IPS-15b (cell line): Measurements from ENCODE around the gene CNIH1.
"Not testable (repeated sequence)": the region's sequence is repeated elsewhere in the genome, so short reads cannot be mapped to it uniquely, and the experiment has no call there.

ENCODE experiments used
- H3K27me3 ChIP-seq: one replicate; pipeline ENCODE4 v1.6.1; 2013; ENCODE audit warnings: low read length; ENCODE audit not compliant: control insufficient read depth, insufficient read depth
- H3K36me3 ChIP-seq: one replicate; pipeline ENCODE4 v1.6.1; 2013; ENCODE audit warnings: low read length; ENCODE audit not compliant: control insufficient read depth, insufficient read depth
- H3K4me1 ChIP-seq: one replicate; pipeline ENCODE4 v1.6.1; 2013; ENCODE audit warnings: mild to moderate bottlenecking, low read length; ENCODE audit not compliant: control insufficient read depth, insufficient read depth
- H3K4me3 ChIP-seq: one replicate; pipeline ENCODE4 v1.5.1; 2013; ENCODE audit warnings: low read depth, low read length
- H3K9ac ChIP-seq: one replicate; pipeline ENCODE4 v1.6.1; 2013; ENCODE audit warnings: low read depth, mild to moderate bottlenecking, low read length
- H3K9me3 ChIP-seq: one replicate; pipeline ENCODE4 v1.6.1; 2013; ENCODE audit warnings: mild to moderate bottlenecking, low read length; ENCODE audit not compliant: control insufficient read depth, insufficient read depth

The CNIH1 gene

DNA sequence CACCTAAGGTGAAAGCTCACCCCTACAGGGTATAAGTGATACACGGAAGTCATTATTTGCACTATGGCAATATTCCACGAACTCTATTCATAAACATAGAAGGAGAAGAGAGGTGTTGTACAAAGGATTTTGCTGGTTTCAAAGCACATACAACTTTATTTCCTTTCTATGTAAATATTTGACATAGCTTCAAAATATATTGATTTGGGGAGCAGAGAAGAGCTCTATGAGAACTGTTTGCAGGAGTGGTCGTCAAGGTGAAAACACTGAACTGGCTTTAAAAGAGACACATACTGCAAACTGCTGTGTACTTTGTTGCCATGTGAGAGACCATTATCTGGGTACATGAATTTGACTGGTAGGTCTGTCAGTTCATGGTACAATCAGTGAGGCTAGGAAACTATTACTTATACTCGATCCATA is 16.7 kb downstream of the CNIH1 start:
- Histone ChIP-seq H3K4me3 (no peak overlapping the region), H3K27me3 (no peaks in the 10 kb centered on the region), H3K36me3 (peaks cover 4% of the 10 kb centered on the region), H3K9me3 (no peaks in the 10 kb centered on the region), H3K4me1 (no peaks in the 10 kb centered on the region), H3K9ac (no peak overlapping the region)

DNA sequence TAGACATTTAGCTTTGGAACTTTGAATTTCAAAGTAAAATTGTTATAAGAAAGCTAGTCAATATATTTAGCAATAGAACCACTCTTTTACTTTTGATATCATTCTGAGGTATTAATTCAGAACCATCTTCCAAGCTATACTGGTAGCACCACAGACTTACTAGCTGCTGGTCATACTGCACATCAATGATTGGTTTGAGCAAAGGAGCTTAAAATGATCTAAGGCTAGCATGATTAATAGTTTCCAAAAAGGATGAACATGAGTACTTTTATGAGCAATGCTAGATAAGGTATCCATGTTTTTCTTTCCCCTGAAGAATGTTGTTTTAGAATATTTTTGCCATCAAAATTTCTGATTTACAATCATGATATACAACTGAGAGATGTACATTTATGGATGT is 17.2 kb downstream of the CNIH1 start:
- Histone ChIP-seq H3K9ac (no peak overlapping the region), H3K27me3 (no peaks in the 10 kb centered on the region), H3K4me1 (no peaks in the 10 kb centered on the region), H3K9me3 (no peaks in the 10 kb centered on the region), H3K36me3 (peaks cover 4% of the 10 kb centered on the region), H3K4me3 (no peak overlapping the region)

DNA sequence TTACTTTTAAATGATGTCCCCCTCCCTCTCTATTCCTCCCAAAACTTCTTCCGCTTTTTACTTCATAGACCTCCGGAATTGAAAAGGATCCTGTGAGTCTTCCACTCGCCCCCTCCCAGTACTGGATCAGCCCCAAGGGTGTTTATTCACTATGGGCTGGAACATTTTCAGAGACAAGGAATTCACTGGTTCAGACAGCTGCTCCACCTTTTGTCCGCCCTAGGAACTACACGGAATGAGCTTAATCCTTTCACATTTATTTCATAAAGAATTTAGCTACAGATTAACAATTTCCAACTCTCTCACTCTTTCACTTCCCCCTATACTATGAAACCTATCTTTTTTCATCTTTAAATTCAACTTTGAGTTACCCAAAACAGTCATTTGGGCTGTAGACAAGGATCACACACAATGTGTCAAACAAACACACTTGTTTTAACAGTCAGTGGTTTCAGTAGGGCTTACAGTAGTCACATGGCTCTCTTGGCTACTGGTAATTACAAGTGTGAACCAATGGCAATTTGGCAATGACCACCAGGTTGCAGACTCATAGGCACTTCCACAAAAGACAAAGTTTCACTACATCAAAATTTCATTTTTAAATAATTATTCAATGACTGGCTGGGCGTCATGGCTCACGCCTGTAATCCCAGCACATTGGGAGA is 20.6 kb downstream of the CNIH1 start:
- H3K4me1 ChIP-seq: no peaks in the 10 kb centered on the region
- H3K36me3 ChIP-seq: no peaks in the 10 kb centered on the region
- no peaks in the 10 kb centered on the region for H3K9me3 ChIP-seq

DNA sequence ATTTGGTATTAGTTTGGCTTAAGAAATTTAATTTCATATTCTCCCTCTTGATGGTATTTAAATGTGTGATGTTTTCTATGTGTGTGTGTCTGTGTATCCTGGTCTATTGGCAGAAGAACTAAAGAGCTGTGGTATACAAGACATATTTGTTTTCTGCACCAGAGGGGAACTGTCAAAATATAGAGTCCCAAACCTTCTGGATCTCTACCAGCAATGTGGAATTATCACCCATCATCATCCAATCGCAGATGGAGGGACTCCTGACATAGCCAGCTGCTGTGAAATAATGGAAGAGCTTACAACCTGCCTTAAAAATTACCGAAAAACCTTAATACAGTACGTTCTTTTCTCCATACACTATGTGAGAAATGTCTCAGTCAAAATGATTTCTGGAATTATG is 29.8 kb downstream of the CNIH1 start:
- H3K36me3 ChIP-seq: no peaks in the 10 kb centered on the region
- no peaks in the 10 kb centered on the region for H3K4me1 ChIP-seq
- no peak overlapping the region for H3K4me3 ChIP-seq
- H3K27me3 ChIP-seq: no peaks in the 10 kb centered on the region
- H3K9me3 ChIP-seq: no peaks in the 10 kb centered on the region
- H3K9ac ChIP-seq: no peak overlapping the region

More for the DNA sequence above, 20.6 kb downstream of the CNIH1 start:
- Histone ChIP-seq H3K27me3 (no peaks in the 10 kb centered on the region), H3K9ac (no peak overlapping the region), H3K4me3 (no peak overlapping the region)

DNA sequence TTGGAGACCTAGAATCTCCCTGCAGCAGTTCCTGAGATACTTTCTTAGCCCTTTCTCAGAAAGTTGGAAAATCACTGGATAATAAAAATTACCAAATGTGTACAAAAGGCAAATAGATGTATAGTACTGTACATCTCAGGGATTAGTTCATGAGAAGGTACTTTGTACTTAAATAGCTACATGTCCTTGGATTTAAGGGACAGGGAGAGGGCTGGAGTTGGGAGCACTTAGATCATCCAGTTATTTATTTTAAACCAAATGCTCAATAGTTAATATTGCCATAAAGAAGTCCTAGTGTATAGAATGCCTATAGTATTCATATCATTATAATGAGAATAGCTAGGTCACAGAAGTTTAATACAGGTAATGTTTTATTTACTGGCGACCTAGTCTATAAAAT is 31.0 kb downstream of the CNIH1 start:
- no peaks in the 10 kb centered on the region for H3K36me3 ChIP-seq
- no peak overlapping the region for H3K9ac ChIP-seq
- H3K4me1 ChIP-seq: no peaks in the 10 kb centered on the region
- no peak overlapping the region for H3K4me3 ChIP-seq
- H3K27me3 ChIP-seq: no peaks in the 10 kb centered on the region
- H3K9me3 ChIP-seq: no peaks in the 10 kb centered on the region

DNA sequence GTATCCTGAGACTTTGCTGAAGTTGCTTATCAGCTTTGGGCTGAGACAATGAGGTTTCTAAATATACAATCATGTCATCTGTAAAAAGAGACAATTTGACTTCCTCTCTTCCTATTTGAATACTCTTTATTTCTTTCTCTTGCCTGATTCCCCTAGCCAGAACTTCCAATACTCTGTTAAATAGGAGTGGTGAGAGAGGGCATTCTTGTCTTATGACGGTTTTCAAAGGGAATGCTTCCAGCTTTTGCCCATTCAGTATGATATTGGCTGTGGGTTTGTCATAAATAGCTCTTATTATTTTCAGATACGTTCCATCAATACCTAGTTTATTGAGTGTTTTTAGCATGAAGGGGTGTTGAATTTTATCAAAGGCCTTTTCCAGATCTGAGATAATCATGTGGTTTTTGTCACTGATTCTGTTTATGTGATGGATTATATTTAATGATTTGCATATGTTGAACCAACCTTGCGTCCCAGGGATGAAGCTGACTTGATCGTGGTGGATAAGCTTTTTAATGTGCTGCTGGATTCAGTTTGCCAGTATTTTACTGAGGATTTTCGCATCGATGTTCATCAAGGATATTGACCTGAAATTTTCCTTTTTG is 37.7 kb downstream of the CNIH1 start:
- H3K4me3 ChIP-seq, H3K9me3 ChIP-seq, H3K4me1 ChIP-seq, H3K27me3 ChIP-seq, H3K36me3 ChIP-seq, H3K9ac ChIP-seq: not testable (repeated sequence)

DNA sequence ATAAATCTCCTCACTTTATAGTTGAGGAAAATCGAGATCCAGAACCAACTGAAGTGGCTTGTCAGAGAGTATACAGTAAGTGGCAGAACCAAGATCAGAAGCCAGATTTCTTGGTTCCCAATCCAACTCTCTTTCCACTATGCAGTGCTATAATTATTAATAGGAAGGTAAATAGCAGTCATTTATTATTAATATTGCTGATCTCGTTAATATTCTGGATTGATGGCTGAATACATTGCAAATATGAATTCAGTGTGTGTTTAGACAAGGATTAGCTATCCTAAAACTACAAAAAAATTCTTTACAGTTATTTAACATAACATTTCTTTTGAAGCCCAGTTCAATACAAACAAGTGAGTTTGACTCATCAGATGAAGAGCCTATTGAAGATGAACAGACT is 41.6 kb downstream of the CNIH1 start:
- Histone ChIP-seq H3K4me1 (no peaks in the 10 kb centered on the region), H3K27me3 (peaks cover 8% of the 10 kb centered on the region), H3K9ac (no peak overlapping the region), H3K9me3 (no peaks in the 10 kb centered on the region), H3K4me3 (no peak overlapping the region), H3K36me3 (no peaks in the 10 kb centered on the region)

DNA sequence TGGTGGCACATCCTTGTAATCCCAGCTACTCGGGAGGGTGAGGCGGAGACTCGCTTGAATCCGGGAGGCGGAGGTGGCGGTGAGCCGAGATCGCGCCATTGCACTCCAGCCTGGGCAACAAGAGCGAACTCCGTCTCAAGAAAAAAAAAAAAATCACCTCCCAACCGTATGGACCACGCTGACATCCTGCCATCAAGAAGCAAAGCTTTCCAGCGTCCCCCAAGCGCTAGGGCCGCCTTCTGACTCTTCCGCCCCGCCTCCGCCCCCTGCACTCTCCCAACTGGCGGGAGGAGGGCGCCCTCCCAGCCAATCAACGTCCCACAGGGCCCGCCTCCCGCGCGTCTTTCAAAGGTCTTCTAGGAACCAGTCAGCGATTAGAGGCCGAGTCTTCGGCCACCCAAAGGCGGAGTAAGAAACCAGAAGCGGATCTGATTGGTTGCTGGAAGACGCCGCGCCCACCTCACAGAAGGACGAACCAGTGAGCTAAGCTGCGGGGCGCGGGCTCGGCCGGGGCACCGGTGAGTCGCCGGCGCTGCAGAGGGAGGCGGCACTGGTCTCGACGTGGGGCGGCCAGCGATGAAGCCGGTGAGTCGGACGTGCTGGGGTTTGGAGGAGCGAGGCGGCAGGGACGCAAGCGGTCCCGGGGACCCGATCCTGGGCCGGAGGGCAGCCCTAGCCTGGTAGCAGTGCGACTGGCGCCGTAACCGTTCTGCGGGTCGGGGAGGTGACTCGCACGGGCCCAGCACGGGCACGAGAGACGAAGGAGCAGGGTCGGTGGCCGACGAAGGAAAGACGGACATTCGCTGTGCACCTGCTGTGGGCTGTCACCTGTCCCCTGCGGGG is 44.5 kb downstream of the CNIH1 start, which contains the start of gene CDKN3:
Gene CDKN3 (plus strand): TSS at position 515 of the 843 bp plus-strand sequence. CDS start 62 bp downstream, at position 577.
- no peaks in the 10 kb centered on the region for H3K36me3 ChIP-seq

DNA sequence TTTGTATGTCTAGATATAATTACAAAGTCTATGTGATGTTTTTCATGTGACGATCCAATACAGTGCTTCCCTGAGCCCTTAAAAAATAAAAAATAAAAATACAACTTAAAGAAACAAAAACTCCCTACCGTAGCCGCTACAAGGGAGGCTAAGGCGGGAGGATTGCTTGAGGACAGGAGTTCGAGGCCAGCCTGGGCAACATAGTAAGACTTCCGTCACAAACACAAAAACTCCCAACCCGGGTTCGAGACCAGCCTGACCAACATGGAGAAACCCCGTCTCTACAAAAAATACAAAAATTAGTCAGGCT is 45.0 kb downstream of the CNIH1 start:
- H3K9ac ChIP-seq: no peak overlapping the region
- H3K4me1 ChIP-seq: no peaks in the 10 kb centered on the region

More for the DNA sequence above, 44.5 kb downstream of the CNIH1 start, which contains the start of gene CDKN3:
- no peaks in the 10 kb centered on the region for H3K9me3 ChIP-seq
- H3K9ac ChIP-seq: peak within 1 kb of the TSS; percentile 75
- H3K4me1 ChIP-seq: no peaks in the 10 kb centered on the region
- peaks cover 8% of the 10 kb centered on the region for H3K27me3 ChIP-seq
- H3K4me3 ChIP-seq: peak within 1 kb of the TSS; percentile 92

DNA sequence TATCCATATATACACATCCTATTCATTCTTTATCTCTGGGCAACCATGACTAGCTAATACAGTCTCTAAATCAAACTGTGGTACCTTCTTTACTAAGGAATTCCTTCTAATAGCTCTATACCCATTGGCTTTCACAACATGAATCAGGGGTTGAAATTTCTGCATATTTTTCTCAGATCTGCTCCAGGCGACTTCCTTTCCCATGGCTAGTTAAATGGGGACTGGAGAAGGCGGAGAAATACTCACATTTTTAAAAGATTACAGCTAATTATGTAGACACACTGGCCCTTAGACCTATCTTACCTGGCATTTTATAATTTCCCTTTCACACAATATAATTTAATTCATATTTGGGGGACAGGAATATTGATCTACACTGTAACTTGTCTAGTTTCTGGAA is 45.5 kb downstream of the CNIH1 start:
- Histone ChIP-seq H3K27me3 (peaks cover 8% of the 10 kb centered on the region), H3K4me3 (no peak overlapping the region), H3K9ac (no peak overlapping the region), H3K4me1 (no peaks in the 10 kb centered on the region), H3K36me3 (no peaks in the 10 kb centered on the region), H3K9me3 (no peaks in the 10 kb centered on the region)

More for the DNA sequence above, 45.0 kb downstream of the CNIH1 start:
- H3K27me3 ChIP-seq: peaks cover 8% of the 10 kb centered on the region
- no peaks in the 10 kb centered on the region for H3K36me3 ChIP-seq
- H3K9me3 ChIP-seq: no peaks in the 10 kb centered on the region
- H3K4me3 ChIP-seq: peak overlapping the region; percentile 59

DNA sequence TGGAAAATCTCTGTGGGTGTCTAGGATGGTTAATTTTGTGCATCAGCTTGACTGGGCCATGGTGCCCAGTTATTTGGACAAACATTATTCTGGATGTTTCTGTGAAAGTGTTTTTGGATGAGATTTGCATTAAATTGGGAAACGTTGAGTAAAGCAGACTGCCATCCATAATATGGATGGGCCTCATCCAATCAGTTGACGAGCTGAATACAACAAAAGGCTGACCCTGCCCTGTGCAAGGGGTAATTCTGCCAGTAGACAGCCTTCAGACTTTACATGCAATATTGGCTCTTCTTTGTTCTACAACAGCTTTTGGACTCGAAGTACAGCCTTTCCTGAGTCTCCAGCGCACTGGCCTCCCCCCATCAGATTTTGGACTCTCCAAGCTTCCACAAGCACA is 45.9 kb downstream of the CNIH1 start:
- Histone ChIP-seq H3K9ac (no peak overlapping the region), H3K9me3 (no peaks in the 10 kb centered on the region), H3K36me3 (no peaks in the 10 kb centered on the region), H3K27me3 (peaks cover 8% of the 10 kb centered on the region), H3K4me1 (no peaks in the 10 kb centered on the region), H3K4me3 (no peak overlapping the region)

DNA sequence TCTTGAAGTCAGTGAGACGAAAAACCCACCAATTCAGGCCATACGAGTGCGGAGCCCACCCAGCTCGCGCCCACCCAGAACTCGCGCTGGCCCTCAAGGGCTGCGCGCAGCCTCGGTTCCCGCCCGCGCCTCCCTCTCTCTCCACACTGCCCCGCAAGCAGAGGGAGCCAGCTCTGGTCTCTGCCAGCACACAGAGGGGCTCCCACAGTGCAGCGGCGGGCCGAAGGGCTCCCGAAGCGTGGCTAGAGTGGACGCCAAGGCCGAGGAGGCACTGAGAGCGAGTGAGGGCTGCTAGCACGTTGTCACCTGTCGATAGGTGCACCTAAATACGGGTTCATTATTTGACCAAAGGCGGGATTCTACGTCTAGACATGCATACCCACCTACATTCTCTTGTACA is 46.6 kb downstream of the CNIH1 start:
- Histone ChIP-seq H3K9me3 (no peaks in the 10 kb centered on the region), H3K27me3 (peaks cover 8% of the 10 kb centered on the region), H3K4me1 (no peaks in the 10 kb centered on the region), H3K9ac (no peak overlapping the region), H3K36me3 (no peaks in the 10 kb centered on the region), H3K4me3 (no peak overlapping the region)
